Measurements from ENCODE around the gene CCDC187. TPM values are rescaled to one million over a fixed set of nuclear protein-coding genes. Genes with fewer than 3 reads are reported as not detected.

CCDC187 gene
- total RNA-seq, 6 donors from 2014 or later: 0.17 to 22.3 (median 10.0) TPM

GRCh38 chr9:136213733-136214132, 90.2 kb downstream of the CCDC187 start:
- TF ChIP-seq POLR2AphosphoS5 (IDR thresholded peaks at IDR 0.05) (no peak), EP300 (IDR thresholded peaks at IDR 0.05) (no peak), POLR2A (IDR thresholded peaks at IDR 0.05) (no peak)
- TF ChIP-seq, protein P1, sequence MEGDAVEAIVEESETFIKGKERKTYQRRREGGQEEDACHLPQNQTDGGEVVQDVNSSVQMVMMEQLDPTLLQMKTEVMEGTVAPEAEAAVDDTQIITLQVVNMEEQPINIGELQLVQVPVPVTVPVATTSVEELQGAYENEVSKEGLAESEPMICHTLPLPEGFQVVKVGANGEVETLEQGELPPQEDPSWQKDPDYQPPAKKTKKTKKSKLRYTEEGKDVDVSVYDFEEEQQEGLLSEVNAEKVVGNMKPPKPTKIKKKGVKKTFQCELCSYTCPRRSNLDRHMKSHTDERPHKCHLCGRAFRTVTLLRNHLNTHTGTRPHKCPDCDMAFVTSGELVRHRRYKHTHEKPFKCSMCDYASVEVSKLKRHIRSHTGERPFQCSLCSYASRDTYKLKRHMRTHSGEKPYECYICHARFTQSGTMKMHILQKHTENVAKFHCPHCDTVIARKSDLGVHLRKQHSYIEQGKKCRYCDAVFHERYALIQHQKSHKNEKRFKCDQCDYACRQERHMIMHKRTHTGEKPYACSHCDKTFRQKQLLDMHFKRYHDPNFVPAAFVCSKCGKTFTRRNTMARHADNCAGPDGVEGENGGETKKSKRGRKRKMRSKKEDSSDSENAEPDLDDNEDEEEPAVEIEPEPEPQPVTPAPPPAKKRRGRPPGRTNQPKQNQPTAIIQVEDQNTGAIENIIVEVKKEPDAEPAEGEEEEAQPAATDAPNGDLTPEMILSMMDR (IDR thresholded peaks at IDR 0.05): no peak
- no peak overlapping the region for H3K4me3 ChIP-seq
- H3K9me3 ChIP-seq: peaks cover 0 to 10% (median 4%) of the 10 kb centered on the region in 4 donors
- WGBS, 2 donors: 94 to 97% methylated on average over 3 to 9 of the region's 9 CpGs
- peaks cover 19 to 86% (median 58%) of the 10 kb centered on the region in 4 donors for H3K36me3 ChIP-seq
- no peaks in the 10 kb centered on the region for H3K27me3 ChIP-seq
- ATAC-seq (ENCODE audit: low FRiP score in 2 of 2) (no peak), DNase-seq (no peak)
- no peak overlapping the region for H3K27ac ChIP-seq
- H3K4me1 ChIP-seq: no peaks in the 10 kb centered on the region

DNA sequence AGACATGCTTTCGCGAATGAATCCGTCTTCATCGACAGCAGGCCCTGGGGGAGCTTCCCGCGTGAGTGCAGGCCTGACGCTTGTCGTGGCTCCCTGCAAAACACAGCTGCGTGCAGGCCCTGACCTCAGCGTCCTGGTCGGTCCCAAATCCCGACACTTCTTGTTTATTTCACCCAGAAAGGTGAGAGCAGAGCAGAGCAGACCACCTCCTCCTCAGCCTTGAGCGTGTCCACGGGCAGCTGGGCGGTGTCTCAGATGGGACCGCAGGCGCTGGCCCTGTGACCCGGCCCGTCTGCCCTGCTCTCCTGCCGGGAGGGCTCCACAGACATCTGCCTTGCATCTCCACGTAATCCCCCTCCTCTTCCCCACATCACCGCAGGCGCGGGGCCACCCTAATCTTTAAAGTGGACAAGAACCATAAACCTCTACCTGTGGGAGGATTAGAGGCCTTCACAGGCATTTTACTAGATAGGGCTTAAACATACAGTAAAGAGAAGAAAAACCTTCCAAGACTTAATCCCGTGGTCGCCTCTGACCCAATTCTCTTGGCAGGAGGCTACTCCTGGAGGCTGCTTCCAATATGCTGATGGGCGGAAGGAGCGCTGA, 91.4 kb downstream of the CCDC187 start:
- Histone ChIP-seq H3K27ac (no peak overlapping the region), H3K36me3 (peaks cover 14 to 79% (median 50%) of the 10 kb centered on the region in 4 donors)

DNA sequence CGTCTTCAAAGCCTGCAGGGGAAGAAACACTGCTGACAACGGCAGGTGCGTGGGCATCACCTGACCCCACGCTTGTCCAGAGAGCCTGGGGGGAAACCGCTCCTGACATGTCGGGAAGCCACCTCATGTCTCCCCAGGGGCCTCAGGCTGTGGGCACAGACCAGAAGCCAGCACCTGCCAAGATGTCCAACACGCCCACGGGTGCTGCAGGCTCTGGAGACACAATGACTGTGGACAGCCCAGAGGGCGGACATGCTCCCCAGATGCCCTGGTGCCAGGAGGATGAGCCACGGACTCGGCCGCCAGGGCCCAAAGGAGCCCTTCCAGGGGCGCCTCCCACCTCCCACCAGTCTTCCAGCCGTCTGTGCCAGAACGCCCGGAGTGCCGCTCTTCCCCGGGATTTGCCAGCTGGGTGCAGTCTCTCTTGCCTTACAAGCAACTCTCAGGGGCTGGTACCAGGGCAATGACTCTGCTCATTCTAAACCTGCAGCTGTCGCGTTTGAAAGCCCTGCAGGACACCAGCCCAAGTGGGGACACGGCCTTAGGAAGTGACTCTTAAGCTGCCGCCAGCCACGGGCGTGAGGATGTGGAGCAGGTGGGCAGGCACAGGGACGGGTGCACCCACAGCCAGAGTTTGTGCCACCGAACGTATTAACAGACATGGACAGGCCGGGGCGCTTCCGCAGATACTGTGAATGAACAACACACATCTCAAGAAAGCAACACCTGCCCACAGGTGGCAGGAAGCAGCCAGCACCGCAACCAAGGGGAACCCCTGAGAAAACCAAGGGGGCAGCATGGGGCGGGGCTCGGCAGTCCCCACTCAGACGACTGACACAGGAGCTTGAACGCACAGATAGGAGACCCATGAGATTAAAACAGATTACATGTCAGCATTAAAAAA, 92.2 kb downstream of the CCDC187 start:
- Histone ChIP-seq H3K9me3 (peaks cover 0 to 10% (median 4%) of the 10 kb centered on the region in 4 donors), H3K4me1 (no peaks in the 10 kb centered on the region), H3K36me3 (peaks cover 13 to 74% (median 47%) of the 10 kb centered on the region in 4 donors), H3K27me3 (no peaks in the 10 kb centered on the region), H3K27ac (no peak overlapping the region), H3K4me3 (no peak overlapping the region)
- 92 to 95% methylated on average over 19 to 35 of the region's 35 CpGs for WGBS, 2 donors
- TF ChIP-seq POLR2AphosphoS5 (IDR thresholded peaks at IDR 0.05) (no peak), EP300 (IDR thresholded peaks at IDR 0.05) (no peak), POLR2A (IDR thresholded peaks at IDR 0.05) (no peak)
- TF ChIP-seq, protein P1 (IDR thresholded peaks at IDR 0.05): no peak
- ATAC-seq (ENCODE audit: low FRiP score in 2 of 2) (no peak), DNase-seq (peak in 1 of 2 donors; percentile 64)

More for the DNA sequence above, 91.4 kb downstream of the CCDC187 start:
- TF ChIP-seq POLR2A (IDR thresholded peaks at IDR 0.05): no peak
- TF ChIP-seq POLR2AphosphoS5 (IDR thresholded peaks at IDR 0.05): no peak
- TF ChIP-seq EP300 (IDR thresholded peaks at IDR 0.05): no peak
- TF ChIP-seq, protein P1 (IDR thresholded peaks at IDR 0.05): no peak
- no peaks in the 10 kb centered on the region for H3K27me3 ChIP-seq
- peaks cover 0 to 10% (median 4%) of the 10 kb centered on the region in 4 donors for H3K9me3 ChIP-seq
- H3K4me1 ChIP-seq: no peaks in the 10 kb centered on the region
- no peak overlapping the region for H3K4me3 ChIP-seq
- peak in 1 of 2 donors; percentile 60 for DNase-seq
- 89 to 92% methylated on average over 27 to 28 of the region's 28 CpGs for WGBS, 2 donors
- ATAC-seq (ENCODE audit: low FRiP score in 2 of 2): no peak

- Histone ChIP-seq H3K4me3 (no peak overlapping the region), H3K9me3 (peaks cover 0 to 10% (median 4%) of the 10 kb centered on the region in 4 donors), H3K36me3 (peaks cover 12 to 67% (median 41%) of the 10 kb centered on the region in 4 donors), H3K4me1 (no peaks in the 10 kb centered on the region), H3K27ac (no peak overlapping the region), H3K27me3 (no peaks in the 10 kb centered on the region)
- ATAC-seq (ENCODE audit: low FRiP score in 2 of 2) (no peak), DNase-seq (peak in 1 of 2 donors; percentile 54)
- TF ChIP-seq EP300 (IDR thresholded peaks at IDR 0.05) (no peak), POLR2AphosphoS5 (IDR thresholded peaks at IDR 0.05) (no peak), POLR2A (IDR thresholded peaks at IDR 0.05) (no peak)
- TF ChIP-seq, protein P1 (IDR thresholded peaks at IDR 0.05): no peak
- WGBS, 2 donors: 89 to 90% methylated on average over 11 to 15 of the region's 15 CpGs
These were observed 92.9 kb downstream of the CCDC187 start for GRCh38 chr9:136211006-136211405.

Data from upper lobe of left lung (tissue), 6 donors.